Fibroblast of lung (primary cell): ENCODE data around the gene SLC44A4.

Source experiments
- EZH2 ChIP-seq: IDR thresholded peaks from 2 replicates; pipeline ENCODE4 v1.5.1; 2012; ENCODE audit warnings: low read length, control low read depth, mild to moderate bottlenecking; ENCODE audit errors: missing control alignments
- TF ChIP-seq, protein P1 (sequence below), 2 donors: IDR thresholded peaks in 1 of 2; conservative IDR thresholded peaks in 1 of 2; 1 replicate in 1 of 2; 2 replicates in 1 of 2; pipeline ENCODE4 v1.5.1; 2011 to 2012; ENCODE audit warnings: low read length in 2 of 2, control low read depth in 1 of 2, inconsistent platforms in 1 of 2, low read depth in 1 of 2, mild to moderate bottlenecking in 1 of 2

DNA sequence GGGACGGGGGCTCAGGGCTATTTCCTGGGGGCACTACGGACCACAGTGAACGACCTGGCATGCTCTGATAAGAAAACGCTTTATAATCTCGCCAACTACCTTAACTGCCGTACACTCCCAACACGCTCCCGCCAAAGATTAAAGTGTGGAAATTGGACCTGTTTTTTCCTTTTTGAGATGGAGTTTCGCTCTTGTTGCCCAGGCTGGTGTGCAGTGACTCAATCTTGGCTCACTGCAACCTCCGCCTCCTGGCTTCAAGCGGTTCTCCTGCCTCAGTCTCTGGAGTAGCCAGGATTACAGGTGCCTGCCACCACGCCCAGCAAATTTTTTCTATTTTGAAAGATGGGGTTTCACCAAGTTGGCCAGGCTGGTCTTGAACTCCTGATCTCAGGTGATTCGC, 346 bp upstream of the SLC44A4 start:
- TF ChIP-seq, protein P1, sequence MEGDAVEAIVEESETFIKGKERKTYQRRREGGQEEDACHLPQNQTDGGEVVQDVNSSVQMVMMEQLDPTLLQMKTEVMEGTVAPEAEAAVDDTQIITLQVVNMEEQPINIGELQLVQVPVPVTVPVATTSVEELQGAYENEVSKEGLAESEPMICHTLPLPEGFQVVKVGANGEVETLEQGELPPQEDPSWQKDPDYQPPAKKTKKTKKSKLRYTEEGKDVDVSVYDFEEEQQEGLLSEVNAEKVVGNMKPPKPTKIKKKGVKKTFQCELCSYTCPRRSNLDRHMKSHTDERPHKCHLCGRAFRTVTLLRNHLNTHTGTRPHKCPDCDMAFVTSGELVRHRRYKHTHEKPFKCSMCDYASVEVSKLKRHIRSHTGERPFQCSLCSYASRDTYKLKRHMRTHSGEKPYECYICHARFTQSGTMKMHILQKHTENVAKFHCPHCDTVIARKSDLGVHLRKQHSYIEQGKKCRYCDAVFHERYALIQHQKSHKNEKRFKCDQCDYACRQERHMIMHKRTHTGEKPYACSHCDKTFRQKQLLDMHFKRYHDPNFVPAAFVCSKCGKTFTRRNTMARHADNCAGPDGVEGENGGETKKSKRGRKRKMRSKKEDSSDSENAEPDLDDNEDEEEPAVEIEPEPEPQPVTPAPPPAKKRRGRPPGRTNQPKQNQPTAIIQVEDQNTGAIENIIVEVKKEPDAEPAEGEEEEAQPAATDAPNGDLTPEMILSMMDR (conservative IDR thresholded peaks at IDR 0.05 in 1 of 2, IDR thresholded peaks at IDR 0.05 in 1 of 2; ENCODE audit: low read depth in 1 of 2, low read length in 2 of 2) = no peak
- no peak for TF ChIP-seq EZH2
